Stimulated activated CD4-positive, alpha-beta T cell treated with anti-CD3 and anti-CD28 coated beads, Interleukin-15, amount 100 ng/mL, for 1 hour (primary cell): ENCODE results near the gene ARID3B.
"Not testable (repeated sequence)": the region's sequence is repeated elsewhere in the genome, so short reads cannot be mapped to it uniquely, and the experiment has no call there.

Experiments
- DNase-seq, 2 donors: peaks; one replicate each; pipeline ENCODE4 v3.0.0-alpha.2; 2020; ENCODE audit warnings: low read depth in 1 of 2, low spot score in 1 of 2

Gene ARID3B

DNA sequence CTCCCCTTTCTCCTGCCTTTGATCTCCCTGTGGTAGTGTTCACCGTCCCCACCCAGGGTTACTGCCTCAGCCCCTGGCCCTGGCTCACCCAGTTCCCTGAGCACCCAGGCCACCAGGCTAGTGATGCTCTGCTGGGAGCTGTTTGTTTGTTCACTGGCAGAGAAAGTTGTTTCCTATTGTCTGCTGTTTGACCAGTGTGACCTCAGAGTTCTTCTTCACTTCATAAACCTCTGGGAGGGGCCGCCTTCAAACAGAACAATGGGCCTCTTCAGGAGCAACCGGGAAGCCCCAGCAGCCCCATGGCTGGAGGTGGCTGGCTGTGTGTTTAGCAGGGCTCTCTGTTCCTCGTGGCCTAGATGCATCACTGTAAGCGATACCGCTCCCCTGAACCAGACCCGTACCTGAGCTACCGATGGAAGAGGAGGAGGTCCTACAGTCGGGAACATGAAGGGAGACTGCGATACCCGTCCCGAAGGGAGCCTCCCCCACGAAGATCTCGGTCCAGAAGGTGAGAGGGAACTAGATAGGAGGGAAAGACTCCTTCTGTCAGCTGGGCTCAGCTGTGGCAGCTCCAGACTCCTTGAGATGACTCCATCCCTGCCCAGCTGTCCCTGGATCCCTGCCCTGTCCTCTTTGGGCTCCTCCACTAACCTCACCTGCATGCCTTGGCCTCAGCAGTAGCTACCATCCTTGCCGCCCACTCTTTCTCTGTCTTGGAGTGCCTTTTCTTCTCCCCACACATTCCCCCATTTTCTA is 78.0 kb downstream of the ARID3B start:
- DNase-seq = no peak

DNA sequence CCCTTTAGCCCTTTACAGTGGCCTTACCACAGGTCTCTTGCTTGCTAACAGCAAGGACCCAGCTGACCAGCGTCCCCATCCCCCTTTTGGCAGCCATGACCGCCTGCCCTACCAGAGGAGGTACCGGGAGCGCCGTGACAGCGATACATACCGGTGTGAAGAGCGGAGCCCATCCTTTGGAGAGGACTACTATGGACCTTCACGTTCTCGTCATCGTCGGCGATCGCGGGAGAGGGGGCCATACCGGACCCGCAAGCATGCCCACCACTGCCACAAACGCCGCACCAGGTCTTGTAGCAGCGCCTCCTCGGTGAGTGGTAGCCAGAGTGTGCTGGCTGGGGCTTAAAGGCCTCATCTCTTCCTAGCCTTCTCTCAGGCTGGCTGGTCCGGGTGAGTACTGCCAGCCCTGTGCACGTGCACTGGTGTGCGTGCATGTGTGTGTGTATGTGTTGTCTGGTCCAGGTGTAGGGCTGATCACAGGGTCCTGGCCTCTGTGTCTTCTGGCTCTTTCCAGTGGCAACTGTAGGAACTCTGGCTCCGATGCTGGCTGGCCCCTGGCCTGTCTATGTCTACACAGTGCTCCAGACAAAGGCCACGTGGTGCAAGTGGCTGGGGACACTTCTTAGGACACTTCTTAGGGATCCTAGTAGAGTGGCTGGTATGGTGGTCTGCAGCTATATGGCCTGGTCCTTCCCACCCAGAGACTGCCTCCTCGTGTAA is 79.1 kb downstream of the ARID3B start:
- DNase-seq = no peak

DNA sequence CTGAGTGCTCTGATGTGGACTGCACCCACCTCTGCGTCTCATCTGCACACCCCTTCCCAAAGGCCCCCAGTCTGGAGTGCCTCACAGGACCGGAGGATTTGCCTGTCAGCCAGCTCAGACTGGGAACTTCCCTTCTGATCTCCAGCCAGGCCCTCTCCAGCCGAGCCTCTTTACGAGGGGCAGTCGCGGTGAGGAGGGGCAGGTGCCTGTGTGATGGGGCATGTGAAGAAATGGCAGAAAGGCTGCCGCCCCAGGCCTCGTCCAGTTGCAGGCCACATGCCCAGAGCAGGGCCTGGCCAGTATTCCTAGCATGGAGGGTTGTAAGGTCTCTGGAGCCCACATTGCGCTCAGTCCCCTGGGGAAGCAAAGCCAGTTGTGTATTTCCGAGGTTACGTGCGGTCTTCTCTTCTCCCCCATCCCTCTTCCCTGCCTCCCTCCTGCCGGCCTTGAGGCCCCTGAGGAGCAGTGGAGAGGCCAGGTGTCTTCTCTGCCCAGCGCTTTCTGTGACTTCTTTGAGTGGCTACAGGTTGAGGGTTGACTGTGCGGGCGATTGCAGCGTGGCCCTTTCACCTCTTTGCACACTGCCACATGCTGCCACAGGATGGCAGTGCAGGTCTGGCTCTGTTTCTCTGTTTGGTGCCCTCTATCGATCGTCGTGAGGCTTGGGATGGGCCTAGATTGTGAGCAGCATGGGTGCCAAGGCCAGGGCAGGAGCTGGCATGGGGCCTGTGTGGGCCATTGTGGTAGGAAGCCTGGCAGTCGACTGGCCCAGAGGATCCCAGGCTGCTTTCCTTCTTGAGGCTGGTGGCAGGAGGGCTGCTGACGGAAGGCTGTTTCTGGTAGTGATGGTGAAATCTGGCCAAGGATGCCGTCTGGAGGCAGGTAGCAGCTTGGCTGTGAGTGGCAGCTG is 79.9 kb downstream of the ARID3B start:
- DNase-seq = peak; percentile 48 to 57

DNA sequence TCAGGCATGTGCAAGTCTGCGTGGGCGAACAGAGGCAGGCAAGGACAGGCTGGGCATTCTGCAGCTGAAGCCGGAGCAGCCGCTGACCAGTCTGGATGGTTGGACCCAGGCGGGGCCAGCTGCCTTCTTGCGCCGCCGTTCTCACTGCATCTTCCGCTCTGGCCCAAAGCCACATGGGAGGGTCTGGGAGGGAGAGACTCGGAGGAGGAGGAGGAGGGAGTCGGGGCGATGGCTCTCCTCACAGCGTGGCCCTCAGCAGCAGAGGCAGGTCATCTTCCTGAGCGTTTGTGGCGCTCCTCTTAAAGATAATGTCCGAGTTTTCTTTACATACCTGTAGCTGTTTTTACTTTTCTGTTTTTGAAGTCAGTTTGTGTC is 80.5 kb downstream of the ARID3B start:
- DNase-seq = no peak

DNA sequence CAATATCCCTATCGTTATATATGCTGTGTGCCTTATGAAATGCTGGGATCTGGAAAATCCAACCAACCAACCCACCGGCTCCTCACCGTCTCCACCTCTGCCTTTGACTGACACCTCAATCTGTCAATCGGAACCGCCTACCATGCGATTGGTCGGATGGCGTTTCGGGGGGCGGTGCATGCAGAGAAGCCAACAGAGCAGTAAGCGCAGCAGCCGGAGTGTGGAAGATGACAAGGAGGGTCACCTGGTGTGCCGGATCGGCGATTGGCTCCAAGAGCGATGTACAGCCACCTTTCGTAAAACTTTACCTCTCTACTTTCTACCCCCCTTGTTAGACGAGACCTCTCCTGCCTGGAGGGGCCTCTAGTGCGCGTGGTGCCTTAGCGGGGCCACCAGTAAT is 80.9 kb downstream of the ARID3B start:
- DNase-seq = no peak

DNA sequence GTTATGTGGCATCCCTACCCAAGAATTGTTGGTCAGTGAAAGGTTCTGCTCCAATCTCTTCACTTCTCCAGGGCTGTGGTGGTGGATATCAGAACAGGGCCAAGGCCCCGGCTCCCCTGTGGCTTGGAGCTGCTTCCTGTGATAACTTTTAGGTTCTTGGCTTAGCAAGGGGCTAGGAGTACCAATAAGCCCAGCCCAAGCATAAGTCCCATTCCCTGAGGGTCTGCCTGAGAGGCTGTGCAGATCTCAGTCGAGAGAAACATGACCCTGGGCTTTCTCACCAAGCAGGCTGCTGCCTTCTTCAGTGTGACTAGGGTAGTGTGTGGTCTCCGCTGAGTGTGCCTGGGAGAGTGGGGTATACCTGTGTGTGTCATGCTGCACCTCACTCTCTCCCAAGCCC is 81.7 kb downstream of the ARID3B start:
- no peak for DNase-seq

DNA sequence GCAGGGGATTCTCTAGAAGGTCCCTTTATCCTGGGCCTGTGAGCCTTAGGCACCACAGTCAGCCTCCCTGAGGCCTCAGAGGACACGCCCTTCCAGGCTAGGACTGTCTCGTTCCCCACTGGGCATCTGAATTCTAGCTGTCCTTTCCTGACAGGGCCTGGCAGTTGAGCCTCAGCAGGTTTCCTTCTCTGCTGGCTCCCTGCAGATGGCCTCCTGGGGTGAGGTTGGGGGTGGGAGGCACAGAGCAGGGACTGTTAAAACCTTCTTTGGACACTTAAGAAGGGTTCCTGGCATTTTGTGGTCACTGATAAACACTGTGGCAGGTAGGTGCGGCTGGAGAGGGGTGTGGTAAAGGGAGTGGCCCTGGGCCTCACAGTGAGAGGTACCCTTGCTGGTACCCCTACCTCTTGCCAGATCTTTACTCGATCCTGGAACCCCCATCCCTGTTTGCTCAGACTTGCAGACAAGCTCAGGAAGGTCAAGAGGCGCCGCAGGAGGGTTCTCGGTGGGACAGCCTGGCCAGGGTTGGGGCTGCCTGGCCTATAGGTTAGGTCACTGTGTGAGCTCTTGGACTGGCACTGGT is 83.1 kb downstream of the ARID3B start:
- DNase-seq = no peak

DNA sequence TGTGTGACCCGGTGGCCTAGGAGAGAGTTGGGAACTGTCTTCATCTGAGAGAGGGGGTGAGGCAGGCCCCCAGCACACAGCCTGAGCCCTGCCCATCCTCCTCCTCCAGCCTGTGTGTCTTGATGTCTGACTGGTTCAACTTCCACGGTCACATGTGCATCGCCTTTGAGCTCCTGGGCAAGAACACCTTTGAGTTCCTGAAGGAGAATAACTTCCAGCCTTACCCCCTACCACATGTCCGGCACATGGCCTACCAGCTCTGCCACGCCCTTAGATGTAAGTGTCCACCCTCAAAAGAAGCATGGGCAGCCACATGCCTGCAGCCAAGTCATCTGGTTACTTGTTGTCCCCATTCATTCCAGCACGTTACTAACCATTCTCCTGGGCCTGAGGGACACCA is 84.7 kb downstream of the ARID3B start:
- DNase-seq = no peak

DNA sequence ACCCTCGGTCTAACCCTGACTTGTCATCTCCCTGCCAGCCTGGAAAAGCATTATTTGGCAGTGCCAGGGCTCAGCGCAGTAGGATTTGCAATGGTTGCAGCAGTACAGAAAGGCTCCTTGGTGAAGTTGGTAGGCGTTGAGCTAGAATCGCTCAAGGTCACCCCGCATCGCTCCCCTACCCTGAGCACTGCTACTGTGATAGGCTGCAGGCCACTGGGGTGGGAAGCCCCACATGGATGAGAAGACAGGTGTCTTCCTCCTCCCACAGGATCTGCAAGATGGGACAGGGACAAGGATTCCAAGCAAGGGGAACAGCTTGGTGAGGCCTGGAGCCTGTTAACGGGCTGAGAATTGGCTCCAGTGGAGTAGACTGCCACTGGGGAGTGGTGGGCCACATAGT is 85.3 kb downstream of the ARID3B start:
- DNase-seq = no peak

DNA sequence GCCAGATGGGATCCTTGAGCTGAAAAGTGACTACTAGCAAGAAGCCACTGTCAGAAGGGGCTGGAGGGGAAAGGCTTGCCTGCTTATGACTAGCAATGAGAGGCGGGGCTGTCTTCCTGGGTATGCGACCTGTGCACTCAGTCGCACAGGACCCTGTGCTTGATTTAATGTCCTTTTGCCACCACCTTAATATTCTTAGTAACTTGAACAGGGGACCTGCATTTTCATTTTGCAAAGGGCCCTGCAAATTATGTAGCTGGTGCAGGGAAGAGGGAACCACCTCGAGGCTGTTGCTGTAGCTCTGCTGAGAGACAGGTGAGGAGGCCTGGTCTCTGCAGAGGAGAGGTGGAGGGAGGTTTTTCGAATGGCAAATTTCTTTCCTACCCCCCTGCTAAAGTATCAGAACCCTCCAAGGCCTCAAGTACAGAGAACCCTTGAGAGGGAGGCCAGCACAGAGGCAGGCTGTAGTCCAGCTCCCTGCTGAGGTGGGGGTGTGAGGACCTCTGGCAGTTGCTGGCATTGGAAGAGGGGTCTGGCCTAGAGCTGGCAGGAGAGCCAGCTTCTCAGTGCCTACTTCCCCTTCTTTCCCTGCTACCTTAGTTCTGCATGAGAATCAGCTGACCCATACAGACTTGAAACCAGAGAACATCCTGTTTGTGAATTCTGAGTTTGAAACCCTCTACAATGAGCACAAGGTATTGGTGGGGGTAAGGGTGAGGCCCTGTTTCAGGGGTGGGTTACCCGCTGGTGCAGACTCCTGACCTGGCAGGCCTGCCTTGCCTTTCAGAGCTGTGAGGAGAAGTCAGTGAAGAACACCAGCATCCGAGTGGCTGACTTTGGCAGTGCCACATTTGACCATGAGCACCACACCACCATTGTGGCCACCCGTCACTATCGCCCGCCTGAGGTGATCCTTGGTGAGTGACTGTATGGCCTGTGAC is 86.0 kb downstream of the ARID3B start:
- no peak for DNase-seq

DNA sequence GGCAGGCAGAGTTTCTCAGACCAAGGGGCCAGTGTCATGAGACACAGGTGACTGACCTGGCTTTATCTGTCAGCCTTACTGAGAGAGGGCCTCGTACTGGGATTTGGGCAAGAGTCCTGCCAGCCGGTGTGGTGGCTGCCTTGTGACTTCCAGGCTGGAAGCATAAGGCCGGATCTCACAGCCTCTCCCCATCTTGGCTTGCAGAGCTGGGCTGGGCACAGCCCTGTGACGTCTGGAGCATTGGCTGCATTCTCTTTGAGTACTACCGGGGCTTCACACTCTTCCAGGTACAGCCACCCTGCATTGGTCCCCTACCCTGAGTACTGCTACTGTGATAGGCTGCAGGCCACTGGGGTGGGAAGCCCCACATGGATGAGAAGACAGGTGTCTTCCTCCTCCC is 86.7 kb downstream of the ARID3B start:
- DNase-seq = no peak

DNA sequence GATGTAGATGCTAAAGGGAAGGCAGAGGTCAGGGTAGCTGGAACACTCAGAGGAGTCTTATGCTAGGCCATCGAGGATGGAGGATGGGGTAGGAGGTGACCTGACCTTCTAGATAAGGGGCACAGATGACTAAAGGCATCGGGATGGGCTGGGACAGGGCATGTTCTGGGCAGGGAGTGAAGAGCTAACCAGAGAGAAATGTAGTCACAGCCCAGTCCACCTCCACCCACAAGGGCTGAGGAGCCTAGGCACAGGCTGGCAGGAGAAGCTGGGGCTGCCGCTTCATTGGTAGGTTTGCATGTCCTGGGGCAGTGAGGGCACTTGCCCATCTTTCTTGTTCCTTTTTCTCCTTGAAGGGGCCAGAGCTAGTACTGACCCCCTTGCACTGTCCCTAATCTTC is 87.2 kb downstream of the ARID3B start:
- no peak for DNase-seq

DNA sequence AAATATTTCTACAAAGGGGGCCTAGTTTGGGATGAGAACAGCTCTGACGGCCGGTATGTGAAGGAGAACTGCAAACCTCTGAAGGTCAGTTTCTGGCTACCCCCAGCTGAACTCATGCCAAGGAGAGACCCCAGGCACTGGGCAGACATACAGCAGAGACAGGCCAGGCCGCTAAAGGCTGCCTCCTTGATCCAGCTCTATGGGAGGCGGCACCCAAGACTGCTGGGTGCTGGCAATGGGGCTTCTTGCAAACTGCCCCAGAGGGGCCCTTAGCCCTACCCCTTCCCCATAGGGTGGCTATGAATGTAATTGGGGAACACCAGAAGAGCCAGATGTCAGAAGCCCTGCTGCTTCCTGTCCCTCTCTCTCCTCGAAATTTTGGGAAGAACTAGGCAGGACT is 87.9 kb downstream of the ARID3B start:
- DNase-seq = no peak

DNA sequence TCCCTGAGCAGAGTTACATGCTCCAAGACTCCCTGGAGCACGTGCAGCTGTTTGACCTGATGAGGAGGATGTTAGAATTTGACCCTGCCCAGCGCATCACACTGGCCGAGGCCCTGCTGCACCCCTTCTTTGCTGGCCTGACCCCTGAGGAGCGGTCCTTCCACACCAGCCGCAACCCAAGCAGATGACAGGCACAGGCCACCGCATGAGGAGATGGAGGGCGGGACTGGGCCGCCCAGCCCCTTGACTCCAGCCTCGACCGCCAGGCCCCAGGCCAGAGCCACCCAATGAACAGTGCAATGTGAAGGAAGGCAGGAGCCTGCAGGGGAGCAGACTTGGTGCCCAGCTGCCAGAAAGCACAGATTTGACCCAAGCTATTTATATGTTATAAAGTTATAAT is 88.7 kb downstream of the ARID3B start:
- not testable (repeated sequence) for DNase-seq

DNA sequence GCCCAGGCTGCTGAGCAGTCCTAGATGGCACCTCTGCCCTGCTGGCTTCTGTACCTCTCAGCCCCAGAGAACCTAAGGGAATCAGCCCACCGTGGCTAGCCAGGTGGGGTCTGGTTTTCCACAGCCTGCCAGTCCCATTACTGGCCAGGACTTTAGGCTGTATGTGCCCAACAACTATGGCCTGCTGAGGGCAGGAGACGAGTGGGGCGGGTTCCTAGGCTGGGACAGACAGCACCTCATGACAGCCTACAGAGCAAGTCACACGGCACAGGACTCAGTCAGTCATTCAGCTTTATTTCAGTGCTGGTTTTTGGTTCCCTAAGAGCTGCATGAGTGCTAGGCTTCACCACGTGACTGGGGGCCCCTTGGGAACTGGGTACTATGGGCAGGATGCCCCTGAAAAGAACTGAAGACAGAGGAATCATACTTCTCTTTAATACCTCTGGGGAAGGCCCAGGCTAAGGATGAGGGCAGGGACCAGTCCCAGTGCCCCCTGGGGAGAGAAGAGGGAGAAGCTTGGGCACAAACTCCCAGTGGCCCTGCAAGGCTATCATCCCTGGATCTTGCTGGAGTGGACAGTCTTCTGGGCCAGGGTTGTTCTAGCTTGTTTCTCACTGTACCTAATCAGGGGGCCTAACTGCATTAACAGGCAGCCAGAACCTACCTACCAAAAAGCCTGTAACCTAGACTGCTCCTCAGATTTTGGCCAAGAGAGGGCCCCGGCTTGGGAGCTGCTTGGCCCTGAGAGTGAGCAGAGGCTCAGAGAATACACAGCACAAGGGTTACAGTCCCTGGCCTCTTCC is 89.5 kb downstream of the ARID3B start:
- no peak for DNase-seq

DNA sequence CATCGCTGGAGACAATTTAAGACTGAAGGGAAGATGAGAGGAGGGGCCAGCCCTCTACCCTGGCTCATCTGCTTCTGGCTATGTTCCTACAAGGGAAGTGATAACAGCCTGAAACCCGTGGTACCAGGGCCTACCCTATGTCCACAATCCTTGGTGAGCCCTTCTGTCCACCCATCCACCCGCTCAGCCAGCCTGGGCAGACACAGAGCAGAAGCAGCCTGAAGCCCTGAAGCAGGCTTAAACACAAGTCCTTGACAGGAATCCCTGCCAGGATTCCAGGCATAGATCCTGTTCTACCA is 90.0 kb downstream of the ARID3B start:
- no peak for DNase-seq

DNA sequence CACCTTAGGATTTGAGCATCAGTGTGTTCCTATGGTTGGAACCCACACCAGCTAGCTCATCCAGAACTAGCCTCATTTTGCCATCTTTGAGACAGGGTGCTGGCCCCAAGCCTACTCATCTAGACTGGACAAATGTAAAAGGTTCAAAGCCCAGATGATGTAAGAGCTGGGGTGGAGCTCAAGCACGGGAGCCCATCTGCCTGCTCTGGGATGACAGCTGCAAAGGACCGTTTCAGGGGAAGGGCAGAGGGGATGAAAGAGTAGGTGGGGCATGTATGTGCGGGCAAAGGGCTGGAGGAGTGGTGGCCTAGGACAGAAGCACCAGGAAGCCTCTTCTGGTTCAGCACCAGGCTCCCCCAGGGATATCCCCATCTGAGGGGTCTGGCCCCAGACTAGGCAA is 90.4 kb downstream of the ARID3B start:
- DNase-seq = no peak

DNA sequence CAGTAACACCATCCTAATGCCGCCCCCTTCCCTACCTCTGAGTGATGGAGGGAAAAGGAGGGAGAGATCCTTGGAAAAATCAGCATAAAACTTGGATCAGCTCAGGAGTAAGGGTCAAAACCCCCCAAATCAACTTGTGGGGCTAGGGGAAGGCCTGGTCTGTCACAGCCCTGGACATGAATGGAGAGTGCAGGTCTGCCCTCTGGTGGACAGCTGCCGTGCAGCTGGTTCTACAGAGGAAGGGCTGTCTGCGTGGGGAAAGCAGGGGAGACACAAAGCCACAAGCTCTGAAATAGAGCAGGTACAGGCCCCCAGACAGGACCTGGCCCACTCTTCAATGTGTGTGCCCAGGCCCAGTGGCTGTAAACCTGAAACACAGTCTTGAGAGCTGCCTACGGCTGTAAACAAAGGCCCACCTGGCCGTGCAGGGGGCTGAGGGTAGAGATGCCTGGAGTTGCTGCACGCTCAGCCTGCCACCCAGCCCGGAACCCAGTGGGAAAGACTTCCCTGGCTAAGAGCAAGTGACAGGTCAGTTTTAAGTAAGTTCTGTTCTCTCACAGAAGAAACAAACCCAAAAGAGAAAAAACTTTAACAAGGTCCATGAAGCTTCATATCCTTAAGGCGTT is 91.0 kb downstream of the ARID3B start:
- peak in 1 of 2 donors; percentile 46 for DNase-seq

DNA sequence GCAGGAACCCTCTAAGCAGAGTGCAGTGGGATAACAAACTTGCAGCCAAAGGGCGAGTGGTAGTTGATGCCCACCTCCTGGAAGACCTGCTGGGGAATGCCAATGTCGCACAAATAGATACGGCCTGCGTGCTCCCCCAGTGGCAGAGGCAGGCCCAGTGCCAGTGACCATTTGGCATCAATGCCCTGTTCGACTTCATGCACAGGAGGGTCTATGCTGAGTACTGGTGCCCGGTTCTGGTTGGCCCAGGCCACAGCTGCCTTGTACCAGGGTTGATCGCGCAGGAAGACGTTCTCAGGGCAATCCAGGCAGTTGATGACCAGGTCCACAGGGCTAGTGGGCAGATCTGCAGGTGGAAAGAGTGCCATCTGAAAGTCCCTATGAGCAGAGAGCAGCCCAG is 91.6 kb downstream of the ARID3B start:
- no peak for DNase-seq
